ENCODE measurements around the gene CENPP.
A peak's percentile ranks its signal among the peaks of the same experiment; 100 is the strongest.

CENPP gene

GRCh38 chr9:92360083-92360482 is 34.3 kb downstream of the CENPP start:
- intact Hi-C loops (cut with DNase I) = no loop called here
- no peak for DNase-seq

- intact Hi-C loops (cut with DNase I) = no loop called here
- DNase-seq = no peak
Measured at GRCh38 chr9:92369075-92369474, 43.3 kb downstream of the CENPP start.

DNA sequence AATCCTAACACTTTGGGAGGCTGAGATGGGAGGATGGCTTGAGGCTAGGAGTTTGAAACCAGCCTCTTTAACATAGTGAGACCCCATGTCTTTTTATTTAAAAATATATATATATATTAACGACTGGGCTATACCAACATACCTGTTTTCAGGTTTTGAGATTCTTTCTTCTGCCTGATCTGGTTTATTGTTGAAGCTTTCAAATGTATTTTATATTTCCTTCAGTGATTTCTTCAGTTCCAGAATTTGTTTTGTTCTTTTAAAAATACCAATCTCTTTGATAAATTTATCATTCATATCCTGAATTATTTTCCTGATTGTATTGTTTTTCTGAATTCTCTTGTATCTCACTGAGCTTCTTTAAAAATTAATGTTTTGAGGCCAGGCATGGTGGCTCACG is 47.4 kb downstream of the CENPP start:
- no peak for DNase-seq
- intact Hi-C loops (cut with DNase I) = no loop called here

DNA sequence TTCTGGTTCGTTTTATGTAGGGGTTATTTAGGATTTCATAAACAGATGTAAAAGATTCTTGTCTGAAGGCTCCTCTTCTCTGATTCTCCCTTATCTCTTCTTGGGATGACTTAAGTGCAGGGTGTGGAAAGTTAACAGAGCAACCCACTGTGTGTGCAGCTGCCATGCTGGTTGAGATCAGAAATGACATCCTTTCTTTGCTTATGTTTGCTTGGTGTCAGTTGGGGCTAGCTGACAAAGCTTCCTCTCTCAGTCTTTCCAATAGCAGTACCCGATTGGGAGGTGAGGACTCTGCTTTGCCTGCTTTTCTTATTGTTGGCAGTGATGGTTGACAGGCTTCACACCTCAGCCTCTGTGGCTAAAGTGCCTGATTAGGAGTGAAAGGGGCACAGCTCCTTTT is 52.1 kb downstream of the CENPP start:
- DNase-seq = no peak
- intact Hi-C loops (cut with DNase I) = no loop called here

DNA sequence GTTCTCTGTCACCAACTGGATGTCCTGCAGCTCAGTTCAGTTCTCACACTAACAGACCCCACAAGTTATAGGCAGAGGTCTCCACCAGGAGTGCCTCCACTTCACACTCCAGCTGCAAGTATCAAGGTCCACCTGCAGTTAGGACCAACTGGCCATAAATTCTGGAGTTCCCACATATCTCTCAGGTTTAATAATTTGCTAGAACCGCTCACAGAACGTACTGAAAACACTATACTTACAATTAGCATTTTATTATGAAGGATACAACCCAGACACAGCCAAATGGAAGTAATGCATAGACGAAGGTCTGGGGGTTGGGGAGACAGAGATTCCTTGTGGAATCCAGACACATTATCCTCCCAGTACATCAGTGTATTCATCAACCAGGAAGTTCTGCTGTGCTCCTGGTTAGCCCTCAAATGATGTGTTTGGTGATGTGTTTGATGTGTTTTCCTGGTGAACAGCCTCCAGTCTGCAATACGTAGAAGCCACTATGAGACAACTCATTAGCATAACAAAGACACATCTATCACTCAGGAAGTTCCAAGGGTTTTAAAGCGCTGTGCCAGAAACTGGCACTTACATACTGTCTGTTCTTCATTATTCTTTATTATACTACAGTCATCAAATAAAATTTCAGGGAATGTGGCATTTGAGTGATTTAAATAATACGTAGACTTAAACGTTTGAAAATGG is 53.3 kb downstream of the CENPP start:
- intact Hi-C loops (cut with DNase I) = no loop called here
- DNase-seq = no peak

- DNase-seq = no peak
- intact Hi-C loops (cut with DNase I) = no loop called here
Measured at GRCh38 chr9:92380603-92381002, 54.9 kb downstream of the CENPP start.

DNA sequence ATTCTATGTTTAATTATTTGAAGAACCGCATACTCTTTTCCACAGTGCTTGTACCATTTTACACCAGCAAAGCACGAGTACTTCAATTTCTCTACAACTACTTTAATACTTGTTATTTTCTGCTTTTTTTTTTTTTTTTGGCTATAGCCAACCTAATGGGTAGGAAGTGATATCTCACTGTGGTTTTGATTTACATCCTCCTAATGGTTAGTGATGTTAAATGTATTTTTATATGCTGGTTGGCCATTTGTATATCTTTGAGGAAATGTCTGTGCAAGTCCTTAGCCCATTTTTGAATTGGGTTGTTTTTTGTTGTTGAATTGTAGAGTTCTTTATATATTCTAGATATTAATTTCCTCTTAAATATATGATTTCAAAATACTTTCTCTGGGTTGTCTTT is 56.0 kb downstream of the CENPP start:
- intact Hi-C loops (cut with DNase I) = no loop called here
- DNase-seq = no peak

DNA sequence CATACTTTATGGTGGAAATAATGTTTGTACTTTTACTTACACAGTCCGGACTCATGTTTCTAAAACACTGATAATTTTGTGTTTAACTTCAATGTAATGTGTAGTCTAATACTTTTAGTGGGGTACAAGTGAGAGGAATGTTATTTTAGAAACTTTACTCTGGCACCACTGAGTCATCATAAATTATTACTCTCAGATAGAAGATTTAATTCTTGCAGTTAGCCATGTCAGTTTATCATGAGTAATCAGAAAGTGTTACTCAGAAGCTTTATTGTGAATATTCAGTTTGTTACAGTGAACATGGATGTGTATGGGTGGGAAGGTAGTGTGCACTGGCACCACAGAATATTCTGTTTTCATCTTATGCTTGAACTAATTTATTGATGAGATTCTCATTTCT is 58.6 kb downstream of the CENPP start:
- intact Hi-C loops (cut with DNase I) = no loop called here

DNA sequence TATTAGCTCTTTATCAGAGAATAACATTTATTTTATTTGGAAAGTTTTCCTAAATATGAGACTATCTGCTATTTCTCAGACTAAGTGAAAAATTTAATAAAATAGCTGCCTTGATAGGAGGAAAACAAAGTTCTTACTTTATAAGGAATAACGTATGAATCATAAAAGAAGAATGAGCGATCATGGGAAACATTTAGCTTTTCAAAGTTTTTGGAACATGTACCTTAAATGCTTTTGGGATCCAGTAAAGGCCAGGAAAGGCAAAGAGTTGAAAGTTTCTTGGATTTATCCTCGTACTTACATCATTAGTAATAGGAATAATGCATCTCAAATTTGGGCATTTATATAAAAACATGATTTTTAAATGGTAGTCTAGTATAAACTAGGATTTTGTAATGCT is 59.2 kb downstream of the CENPP start:
- intact Hi-C loops (cut with DNase I) = no loop called here

More for the DNA sequence above, 58.6 kb downstream of the CENPP start:
- DNase-seq = no peak

DNA sequence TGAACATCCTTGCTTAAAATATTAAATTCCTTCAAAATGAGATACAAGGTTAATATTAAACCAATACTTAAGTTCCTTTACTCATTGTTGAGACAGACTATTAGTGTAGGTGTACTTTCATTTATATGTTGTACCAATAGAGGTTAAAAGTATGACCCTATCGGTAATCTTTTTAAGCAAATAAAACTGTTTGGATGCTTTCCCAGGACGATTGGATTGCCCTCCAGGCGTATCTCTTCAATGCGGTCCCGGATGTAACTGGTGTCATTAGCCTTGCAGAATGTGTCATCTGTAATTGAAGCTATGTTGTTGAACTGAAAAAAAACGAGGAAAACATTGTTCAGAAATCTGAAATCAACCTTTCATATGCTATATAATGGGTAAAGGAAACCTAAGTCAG is 59.7 kb downstream of the CENPP start:
- intact Hi-C loops (cut with DNase I) = no loop called here
- DNase-seq = no peak

More for the DNA sequence above, 59.2 kb downstream of the CENPP start:
- no peak for DNase-seq

- intact Hi-C loops (cut with DNase I) = no loop called here
- DNase-seq = no peak
Measured at GRCh38 chr9:92385953-92386352, 60.2 kb downstream of the CENPP start.

GRCh38 chr9:92392690-92393089 is 66.9 kb downstream of the CENPP start:
- DNase-seq = no peak
- intact Hi-C loops (cut with DNase I) = no loop called here

DNA sequence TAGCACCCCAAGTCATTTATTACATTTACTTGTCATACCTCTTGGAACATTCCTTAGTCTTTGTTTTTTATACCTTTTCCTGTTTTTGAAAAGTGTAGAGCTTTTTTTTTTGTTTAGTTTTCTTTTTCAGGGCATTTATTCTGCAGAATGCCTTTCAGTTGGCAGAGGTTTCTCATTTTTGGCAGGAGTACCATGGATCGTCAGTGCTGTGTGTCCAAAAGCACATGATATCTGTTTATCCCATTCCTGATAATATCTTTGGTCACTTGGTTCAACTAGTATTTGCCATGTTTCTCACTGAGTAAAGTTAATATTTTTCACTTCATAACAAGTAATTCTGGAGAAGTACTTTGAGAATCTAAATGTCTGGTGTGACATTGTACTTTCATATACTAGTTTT is 67.9 kb downstream of the CENPP start:
- no peak for DNase-seq
- intact Hi-C loops (cut with DNase I) = no loop called here

- no peak for DNase-seq
- intact Hi-C loops (cut with DNase I) = no loop called here
Measured at GRCh38 chr9:92395617-92396016, 69.9 kb downstream of the CENPP start.

- no peak for DNase-seq
- intact Hi-C loops (cut with DNase I) = no loop called here
Measured at GRCh38 chr9:92397853-92398252, 72.1 kb downstream of the CENPP start.

DNA sequence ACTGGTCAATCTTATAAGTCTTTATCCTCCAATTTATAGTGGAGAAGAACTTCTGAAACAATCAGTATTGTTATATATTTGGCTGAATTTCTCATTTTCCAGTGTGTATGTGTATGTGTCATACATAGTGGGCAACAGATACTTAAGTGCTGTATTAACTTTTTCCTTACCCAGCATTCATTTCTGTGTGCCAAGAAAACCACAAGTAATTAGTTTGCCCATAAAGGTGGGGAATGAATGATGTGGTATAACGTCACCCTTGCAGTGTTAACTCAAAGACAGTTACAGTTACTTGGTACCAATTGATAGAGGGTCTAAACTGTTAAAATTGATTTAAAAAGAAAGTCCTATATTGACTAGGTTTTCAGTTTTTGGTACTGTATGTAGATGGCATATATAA is 76.6 kb downstream of the CENPP start:
- intact Hi-C loops (cut with DNase I) = no loop called here
- DNase-seq = no peak

- intact Hi-C loops (cut with DNase I) = no loop called here
- no peak for DNase-seq
Measured at GRCh38 chr9:92402826-92403745, 77.3 kb downstream of the CENPP start.

DNA sequence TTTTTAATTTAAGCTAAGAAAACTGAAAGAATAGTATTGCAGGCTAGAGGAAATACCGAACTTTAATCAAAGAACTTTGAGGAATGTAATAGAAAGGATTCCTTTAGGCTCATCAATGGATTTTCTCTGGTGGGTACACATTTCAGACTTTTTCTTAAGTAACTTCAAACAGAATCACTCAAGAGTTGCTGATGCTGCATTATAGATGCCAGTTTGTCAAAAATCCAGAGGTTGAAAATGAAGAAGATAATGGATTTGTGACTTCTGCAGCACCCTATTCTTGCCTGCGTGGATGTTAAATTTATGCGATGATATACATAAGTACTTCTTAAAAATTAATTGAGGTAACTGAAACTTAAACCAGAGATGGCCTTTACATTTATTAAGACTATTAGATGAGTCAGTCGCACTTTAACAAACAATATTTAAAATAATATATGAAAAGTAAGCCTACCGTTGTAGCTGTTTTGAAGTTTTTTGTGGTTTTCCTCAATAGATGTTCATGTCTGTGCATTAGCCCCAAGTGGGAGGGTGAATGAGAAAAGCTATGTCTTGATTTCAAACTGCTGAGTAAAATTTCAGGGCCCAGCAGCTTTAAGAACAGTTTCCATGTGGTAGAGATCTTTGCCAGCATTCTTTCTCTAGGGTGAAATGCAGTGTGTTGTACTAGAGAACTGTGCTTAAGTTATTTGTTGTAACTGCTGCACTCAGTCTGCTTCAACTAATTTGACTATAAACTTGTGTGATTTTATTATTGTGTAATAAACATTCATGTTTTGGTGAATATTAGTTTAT is 78.5 kb downstream of the CENPP start, which contains the start of gene OGN:
OGN (minus strand) TSS at position 537 of the 795 bp plus-strand sequence. CDS start 1,171 bp downstream, outside the sequence.
- intact Hi-C loops (cut with DNase I) = no loop called here

DNA sequence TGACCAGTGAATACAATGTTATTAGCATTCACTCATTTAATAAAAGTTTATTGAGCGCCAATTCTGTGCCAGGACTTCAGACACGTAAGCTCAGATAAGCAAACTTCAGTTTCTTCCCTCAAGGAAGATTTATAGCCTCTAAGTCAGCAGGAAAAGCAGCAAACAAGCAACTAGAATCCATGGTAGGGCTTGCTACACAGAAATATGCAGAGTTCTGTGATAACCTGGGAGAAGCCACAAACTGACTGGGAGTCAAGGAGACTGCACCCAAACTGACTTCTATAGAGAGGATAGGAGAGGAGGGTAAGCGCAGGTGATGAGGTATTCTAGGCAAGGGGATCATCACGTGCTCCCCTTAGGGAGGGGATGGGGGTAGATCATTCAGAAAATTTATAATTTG is 80.1 kb downstream of the CENPP start:
- no peak for DNase-seq
- intact Hi-C loops (cut with DNase I) = no loop called here

More for the DNA sequence above, 78.5 kb downstream of the CENPP start, which contains the start of gene OGN:
- no peak for DNase-seq

- DNase-seq = peak in 30 of 42 donors; percentile 6 to 59 (median 24)
- intact Hi-C loops (cut with DNase I) = no loop called here
Measured at GRCh38 chr9:92406477-92406876, 80.7 kb downstream of the CENPP start.
